Astrocyte (in vitro differentiated cells and primary cell): ENCODE data around the gene KIF21B. TPM values are rescaled to one million over a fixed set of nuclear protein-coding genes. Genes with fewer than 3 reads are reported as not detected.

ENCODE experiments used
- DNase-seq: peaks from one replicate; pipeline ENCODE4 v3.0.0-alpha.2; 2010; ENCODE audit warnings: low read depth
- FAIRE-seq: peaks from 2 replicates; lab custom pipeline; 2011; peaks lifted over from hg19 to GRCh38; lab: Jason Lieb, UNC
- H2AFZ ChIP-seq: 2 replicates; pipeline ENCODE4 v1.6.0; 2012; ENCODE audit warnings: low read depth, low read length, inconsistent platforms
- H3K27ac ChIP-seq: 2 replicates; pipeline ENCODE4 v1.5.1; 2011; ENCODE audit warnings: low read depth, low read length, inconsistent platforms
- H3K27me3 ChIP-seq: 2 replicates; pipeline ENCODE4 v1.6.0; 2011; ENCODE audit warnings: low read length, inconsistent platforms; ENCODE audit not compliant: insufficient read depth
- H3K36me3 ChIP-seq: 2 replicates; pipeline ENCODE4 v1.5.1; 2011; ENCODE audit warnings: low read length, inconsistent platforms; ENCODE audit not compliant: insufficient read depth
- H3K4me1 ChIP-seq: 2 replicates; pipeline ENCODE4 v1.5.1; 2011; ENCODE audit warnings: low read length, inconsistent platforms; ENCODE audit not compliant: insufficient read depth
- H3K4me2 ChIP-seq: 2 replicates; pipeline ENCODE4 v1.6.0; 2012; ENCODE audit warnings: low read length, inconsistent platforms
- H3K4me3 ChIP-seq: 2 replicates; pipeline ENCODE4 v1.5.1; 2011; ENCODE audit warnings: low read depth, mild to moderate bottlenecking, low read length, inconsistent platforms; ENCODE audit not compliant: insufficient read depth
- H3K79me2 ChIP-seq: 2 replicates; pipeline ENCODE4 v1.6.0; 2012; ENCODE audit warnings: mild to moderate bottlenecking, low read length, inconsistent platforms; ENCODE audit not compliant: insufficient read depth
- H3K9ac ChIP-seq: 2 replicates; pipeline ENCODE4 v1.6.0; 2012; ENCODE audit warnings: mild to moderate bottlenecking, low read length, inconsistent platforms
- H3K9me3 ChIP-seq: 2 replicates; pipeline ENCODE4 v1.5.1; 2012; ENCODE audit warnings: low read depth, mild to moderate bottlenecking, low read length, inconsistent platforms; ENCODE audit not compliant: insufficient read depth
- H4K20me1 ChIP-seq: 2 replicates; pipeline ENCODE4 v1.6.0; 2012; ENCODE audit warnings: low read length, inconsistent platforms; ENCODE audit not compliant: insufficient read depth
- H3K27ac Mint-ChIP-seq: one replicate; pipeline ENCODE4 v1.8.0; 2021; ENCODE audit warnings: mild to moderate bottlenecking, mixed read lengths; ENCODE audit not compliant: unreplicated experiment
- H3K27me3 Mint-ChIP-seq: one replicate; pipeline ENCODE4 v1.8.0; 2021; ENCODE audit warnings: low read depth, mixed read lengths; ENCODE audit not compliant: unreplicated experiment
- H3K36me3 Mint-ChIP-seq: one replicate; pipeline ENCODE4 v1.8.0; 2021; ENCODE audit warnings: low read depth, mixed read lengths; ENCODE audit not compliant: unreplicated experiment
- H3K4me1 Mint-ChIP-seq: one replicate; pipeline ENCODE4 v1.8.0; 2021; ENCODE audit warnings: low read depth, mixed read lengths; ENCODE audit not compliant: unreplicated experiment
- H3K4me3 Mint-ChIP-seq: one replicate; pipeline ENCODE4 v1.8.0; 2021; ENCODE audit warnings: mild to moderate bottlenecking, moderate library complexity, mixed read lengths; ENCODE audit not compliant: unreplicated experiment
- H3K9me3 Mint-ChIP-seq: one replicate; pipeline ENCODE4 v1.8.0; 2021; ENCODE audit warnings: mild to moderate bottlenecking, mixed read lengths; ENCODE audit not compliant: unreplicated experiment
- CTCF ChIP-seq: IDR thresholded peaks from 2 replicates; pipeline ENCODE4 v1.5.1; 2011; ENCODE audit warnings: low read depth, mild to moderate bottlenecking, inconsistent platforms, low read length, moderate library complexity; ENCODE audit not compliant: insufficient read depth
- EZH2 ChIP-seq: IDR thresholded peaks from 2 replicates; pipeline ENCODE4 v1.6.1; 2012; ENCODE audit warnings: mild to moderate bottlenecking, low read length, inconsistent platforms; ENCODE audit not compliant: insufficient read depth
- total RNA-seq: library from RNA; stranded (reverse); gene quantifications from 2 replicates; pipeline ENCODE4 v1.2.1, GENCODE V29; 2021

KIF21B gene
- total RNA-seq, 1 donor from 2014 or later = 4.7 TPM

GRCh38 chr1:201016943-201017827 lies 6.3 kb downstream of the KIF21B start:
- peak overlapping the region; percentile 50 for H3K4me2 ChIP-seq
- H3K27me3 Mint-ChIP-seq = peaks cover 9% of the 10 kb centered on the region

GRCh38 chr1:201016211-201016651 lies 7.3 kb downstream of the KIF21B start:
- TF ChIP-seq CTCF (no peak), EZH2 (no peak)

More at GRCh38 chr1:201016943-201017827, 6.3 kb downstream of the KIF21B start:
- H4K20me1 ChIP-seq = peaks cover 21% of the 10 kb centered on the region
- TF ChIP-seq CTCF (no peak), EZH2 (no peak)
- H3K4me1 ChIP-seq = peaks cover 29% of the 10 kb centered on the region
- H2AFZ ChIP-seq = no peak overlapping the region
- FAIRE-seq (no peak), DNase-seq (no peak)
- H3K27ac Mint-ChIP-seq = no peak overlapping the region
- H3K9ac ChIP-seq = no peak overlapping the region
- H3K27ac ChIP-seq = no peak overlapping the region
- H3K36me3 ChIP-seq = no peaks in the 10 kb centered on the region
- no peaks in the 10 kb centered on the region for H3K79me2 ChIP-seq
- no peaks in the 10 kb centered on the region for H3K9me3 ChIP-seq
- H3K4me1 Mint-ChIP-seq = peaks cover 34% of the 10 kb centered on the region
- no peak overlapping the region for H3K4me3 ChIP-seq
- no peak overlapping the region for H3K4me3 Mint-ChIP-seq
- no peaks in the 10 kb centered on the region for H3K27me3 ChIP-seq
- H3K9me3 Mint-ChIP-seq = no peaks in the 10 kb centered on the region
- no peaks in the 10 kb centered on the region for H3K36me3 Mint-ChIP-seq

More at GRCh38 chr1:201016211-201016651, 7.3 kb downstream of the KIF21B start:
- H4K20me1 ChIP-seq = peaks cover 21% of the 10 kb centered on the region
- no peaks in the 10 kb centered on the region for H3K36me3 ChIP-seq
- H3K27ac ChIP-seq = no peak overlapping the region
- H3K4me1 Mint-ChIP-seq = peaks cover 36% of the 10 kb centered on the region
- H3K4me3 Mint-ChIP-seq = no peak overlapping the region
- H3K4me2 ChIP-seq = peak overlapping the region; percentile 50
- H3K4me1 ChIP-seq = peaks cover 29% of the 10 kb centered on the region
- H3K9me3 ChIP-seq = no peaks in the 10 kb centered on the region
- peak; percentile 29 for DNase-seq
- no peaks in the 10 kb centered on the region for H3K9me3 Mint-ChIP-seq
- H3K4me3 ChIP-seq = no peak overlapping the region
- H3K27me3 Mint-ChIP-seq = peaks cover 8% of the 10 kb centered on the region
- no peaks in the 10 kb centered on the region for H3K79me2 ChIP-seq
- no peaks in the 10 kb centered on the region for H3K36me3 Mint-ChIP-seq
- no peak overlapping the region for H2AFZ ChIP-seq
- no peaks in the 10 kb centered on the region for H3K27me3 ChIP-seq
- no peak overlapping the region for H3K9ac ChIP-seq
- FAIRE-seq = no peak
- H3K27ac Mint-ChIP-seq = no peak overlapping the region
